ENCODE data around the gene PLEKHJ1.

Gene PLEKHJ1

GRCh38 chr19:2268480-2268830, 32.3 kb upstream of the PLEKHJ1 start:
- peak overlapping the region; percentile 93 for H3K4me3 ChIP-seq (ENCODE audit: low read depth, low read length)
- TF ChIP-seq, protein P1, sequence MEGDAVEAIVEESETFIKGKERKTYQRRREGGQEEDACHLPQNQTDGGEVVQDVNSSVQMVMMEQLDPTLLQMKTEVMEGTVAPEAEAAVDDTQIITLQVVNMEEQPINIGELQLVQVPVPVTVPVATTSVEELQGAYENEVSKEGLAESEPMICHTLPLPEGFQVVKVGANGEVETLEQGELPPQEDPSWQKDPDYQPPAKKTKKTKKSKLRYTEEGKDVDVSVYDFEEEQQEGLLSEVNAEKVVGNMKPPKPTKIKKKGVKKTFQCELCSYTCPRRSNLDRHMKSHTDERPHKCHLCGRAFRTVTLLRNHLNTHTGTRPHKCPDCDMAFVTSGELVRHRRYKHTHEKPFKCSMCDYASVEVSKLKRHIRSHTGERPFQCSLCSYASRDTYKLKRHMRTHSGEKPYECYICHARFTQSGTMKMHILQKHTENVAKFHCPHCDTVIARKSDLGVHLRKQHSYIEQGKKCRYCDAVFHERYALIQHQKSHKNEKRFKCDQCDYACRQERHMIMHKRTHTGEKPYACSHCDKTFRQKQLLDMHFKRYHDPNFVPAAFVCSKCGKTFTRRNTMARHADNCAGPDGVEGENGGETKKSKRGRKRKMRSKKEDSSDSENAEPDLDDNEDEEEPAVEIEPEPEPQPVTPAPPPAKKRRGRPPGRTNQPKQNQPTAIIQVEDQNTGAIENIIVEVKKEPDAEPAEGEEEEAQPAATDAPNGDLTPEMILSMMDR (IDR thresholded peaks at IDR 0.05; ENCODE audit: control insufficient read depth, extremely low read depth, insufficient read depth): no peak
- no peak for DNase-seq (ENCODE audit: low read depth)

DNA sequence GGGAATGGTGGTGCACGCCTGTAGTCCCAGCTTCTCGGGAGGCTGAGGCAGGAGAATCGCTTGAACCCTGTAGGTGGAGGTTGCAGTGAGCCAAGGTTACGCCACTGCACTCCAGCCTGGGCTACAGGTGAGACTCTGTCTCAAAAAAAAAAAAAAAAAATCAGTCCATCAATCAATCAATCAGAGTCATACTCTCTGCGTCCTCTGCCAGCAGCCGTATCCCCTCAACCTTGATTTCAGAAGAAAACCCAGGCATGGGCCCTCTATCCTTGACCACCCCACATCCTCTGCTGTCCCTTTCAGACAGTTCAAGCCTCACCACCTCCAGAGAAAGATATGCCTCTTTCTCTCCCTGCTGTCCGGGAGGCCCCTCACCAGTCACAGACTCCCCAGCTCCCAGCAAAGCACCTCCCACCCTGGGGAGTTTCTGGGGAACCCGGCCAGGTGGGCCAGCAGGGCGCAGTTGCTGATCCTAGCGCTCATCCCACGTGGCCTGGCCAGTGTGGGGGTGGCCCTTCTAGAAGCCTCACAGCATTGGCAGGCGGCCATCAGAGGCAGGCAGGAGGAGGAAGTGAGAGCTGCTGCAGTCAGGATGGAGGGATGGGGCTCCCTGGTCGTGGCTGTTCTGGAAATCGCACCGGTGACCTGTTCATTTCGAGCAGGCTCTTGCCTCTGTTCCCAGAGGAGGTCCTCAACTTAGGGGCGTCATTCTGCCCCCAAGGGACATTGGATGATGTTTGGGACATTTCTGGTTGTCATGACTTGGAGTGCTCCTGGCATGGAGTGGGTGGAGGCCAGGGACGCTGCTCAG, 30.3 kb upstream of the PLEKHJ1 start:
- no peak overlapping the region for H3K4me3 ChIP-seq (ENCODE audit: low read depth, low read length)
- TF ChIP-seq, protein P1 (IDR thresholded peaks at IDR 0.05; ENCODE audit: control insufficient read depth, extremely low read depth, insufficient read depth): no peak
- DNase-seq (ENCODE audit: low read depth): no peak

DNA sequence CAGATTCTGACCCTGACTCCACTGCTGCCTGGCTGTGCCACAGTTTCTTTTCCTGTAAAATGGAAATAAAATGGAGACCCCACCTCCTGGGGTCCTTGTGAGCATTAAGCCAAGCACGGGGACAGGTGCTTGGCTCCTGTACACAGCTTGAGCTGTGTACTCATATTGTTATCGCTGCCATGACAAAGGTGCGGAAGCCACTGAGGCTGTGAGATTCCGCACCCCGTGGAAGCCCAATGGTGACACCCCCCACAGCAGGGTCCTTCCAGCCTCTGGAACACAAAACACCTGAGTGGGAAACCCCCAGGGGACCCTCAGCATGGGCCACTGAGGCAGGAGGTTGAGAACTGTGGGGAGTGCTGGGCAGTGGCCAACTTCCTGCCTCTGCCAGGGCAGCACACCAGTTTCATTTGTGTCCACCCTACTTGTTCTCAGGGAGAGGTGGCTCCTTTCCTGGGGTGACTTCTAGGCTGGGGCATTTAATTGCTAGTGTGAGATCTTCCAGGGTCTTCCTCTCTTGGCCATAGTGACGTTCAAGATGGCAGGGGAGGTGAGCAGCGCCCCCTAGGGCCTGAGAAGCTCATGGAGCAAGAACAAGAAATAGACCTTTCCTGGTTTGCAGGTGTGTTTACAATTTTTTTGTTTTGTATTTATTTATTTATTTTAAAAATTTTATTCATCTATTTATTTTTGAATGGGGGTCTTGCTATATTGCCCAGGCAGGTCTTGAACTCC, 25.5 kb upstream of the PLEKHJ1 start:
- DNase-seq (ENCODE audit: low read depth): no peak
- TF ChIP-seq, protein P1 (IDR thresholded peaks at IDR 0.05; ENCODE audit: control insufficient read depth, extremely low read depth, insufficient read depth): peak; percentile 44
- H3K4me3 ChIP-seq (ENCODE audit: low read depth, low read length): no peak overlapping the region

DNA sequence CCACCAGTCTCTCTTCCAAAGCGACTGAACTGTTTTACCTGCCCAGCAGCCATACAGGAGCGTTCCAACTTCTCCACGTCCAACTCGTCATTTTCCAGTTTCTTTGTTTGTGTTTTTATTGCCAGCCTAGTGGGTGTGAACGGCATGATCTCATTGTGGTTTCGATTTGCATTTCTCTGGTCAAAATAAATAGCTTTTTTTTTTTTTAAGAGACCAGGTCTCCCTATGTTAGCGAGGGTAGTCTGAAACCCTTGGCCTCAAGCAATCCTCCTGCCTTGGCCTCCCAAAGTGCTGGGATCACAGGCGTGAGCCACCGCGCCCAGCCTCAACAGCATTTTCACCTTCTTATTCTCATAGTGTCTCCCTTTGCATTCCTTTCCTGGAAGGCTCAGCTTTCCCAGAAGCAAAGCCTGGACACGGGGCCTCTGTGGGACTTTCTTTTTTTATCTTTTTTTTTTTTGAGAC, 24.2 kb upstream of the PLEKHJ1 start:
- TF ChIP-seq, protein P1 (IDR thresholded peaks at IDR 0.05; ENCODE audit: control insufficient read depth, extremely low read depth, insufficient read depth): no peak
- no peak for DNase-seq (ENCODE audit: low read depth)
- no peak overlapping the region for H3K4me3 ChIP-seq (ENCODE audit: low read depth, low read length)

DNA sequence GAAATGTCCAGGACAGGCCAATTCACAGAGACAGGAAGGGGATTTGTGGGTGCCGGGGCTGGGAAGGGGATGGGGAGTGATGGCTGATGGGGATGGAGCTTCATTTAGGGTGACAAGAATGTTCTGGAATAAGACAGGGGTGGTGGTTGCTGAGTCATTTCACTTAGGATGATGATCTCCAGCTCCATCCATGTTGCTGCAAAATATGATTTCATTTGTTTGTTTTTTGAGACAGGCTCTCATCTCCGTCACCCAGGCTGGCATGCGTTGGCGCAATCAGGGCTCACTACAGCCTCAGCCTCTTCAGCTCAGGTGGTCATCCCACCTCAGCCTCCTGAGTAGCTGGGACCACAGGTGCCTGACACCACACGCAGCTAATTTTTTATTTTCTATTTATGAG, 23.2 kb upstream of the PLEKHJ1 start:
- TF ChIP-seq, protein P1 (IDR thresholded peaks at IDR 0.05; ENCODE audit: control insufficient read depth, extremely low read depth, insufficient read depth): no peak
- no peak overlapping the region for H3K4me3 ChIP-seq (ENCODE audit: low read depth, low read length)
- DNase-seq (ENCODE audit: low read depth): no peak

DNA sequence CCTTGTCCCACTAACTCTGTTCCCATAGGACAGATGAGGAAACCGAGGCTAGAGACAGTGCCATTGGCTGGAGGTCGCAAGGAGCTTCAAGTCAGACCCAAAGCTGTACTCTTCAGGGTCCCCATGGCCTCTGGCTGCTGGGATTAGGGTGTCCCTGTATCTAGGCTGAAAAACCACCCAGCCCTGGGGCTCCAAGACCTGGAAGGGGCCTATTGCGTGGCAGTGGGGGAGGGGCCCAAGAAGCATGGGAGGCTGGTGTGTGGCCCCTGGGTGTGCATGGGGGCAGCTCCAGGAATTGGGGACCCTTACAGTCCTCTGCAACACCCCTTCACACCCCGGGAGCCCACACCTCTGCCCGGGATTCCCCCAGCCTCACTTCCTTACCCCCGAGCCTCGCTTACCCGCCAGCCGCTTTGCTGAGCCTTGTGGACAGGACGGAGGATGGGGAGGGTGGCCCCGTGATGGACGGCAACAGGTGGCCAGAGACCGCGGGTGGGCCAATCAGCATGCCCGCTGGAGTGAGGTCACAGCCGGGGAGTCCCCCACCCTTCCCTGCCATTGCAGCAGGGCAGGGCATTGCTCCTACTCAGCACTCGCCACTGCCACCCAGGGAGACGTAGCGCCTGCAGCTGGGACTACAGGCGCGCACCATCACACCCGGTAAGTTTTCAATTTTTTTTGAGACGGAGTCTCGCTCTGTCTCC, 20.0 kb upstream of the PLEKHJ1 start, which contains the start of gene JSRP1:
Gene JSRP1, minus strand, starts transcription at position 436 of the 704 bp plus-strand sequence. CDS start 1,103 bp downstream, outside the sequence.
- no peak within 1 kb of the TSS for H3K4me3 ChIP-seq (ENCODE audit: low read depth, low read length)
- TF ChIP-seq, protein P1 (IDR thresholded peaks at IDR 0.05; ENCODE audit: control insufficient read depth, extremely low read depth, insufficient read depth): no peak
- no peak for DNase-seq (ENCODE audit: low read depth)

All from LNCaP clone FGC (cell line).